Measurements from ENCODE around the gene PPP1R3A.

DNA sequence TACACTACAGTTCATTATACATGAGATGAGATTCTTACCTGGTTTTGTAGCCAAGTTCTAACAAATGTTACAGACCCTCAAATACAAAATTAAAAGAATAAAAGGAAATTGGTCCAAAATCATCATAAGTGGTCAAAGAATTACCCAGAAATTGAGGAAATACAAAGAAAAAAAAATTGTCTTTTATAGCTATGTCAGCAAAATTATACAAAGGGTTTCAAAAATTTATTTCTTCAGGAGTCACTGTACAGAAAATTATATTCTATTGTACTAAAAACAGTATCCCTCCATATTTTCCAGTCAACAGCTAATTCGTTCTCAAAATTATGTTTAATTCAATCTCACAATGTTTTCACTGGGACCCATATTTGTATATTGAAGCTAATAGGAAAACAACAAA, 14.3 kb downstream of the PPP1R3A start:
- TF ChIP-seq GATA2 (IDR thresholded peaks at IDR 0.05; ENCODE audit: low read depth, low read length) = no peak
- TF ChIP-seq GATA3 (IDR thresholded peaks at IDR 0.05; ENCODE audit: low read depth, low read length) = no peak
